ENCODE results near the gene FGF2. TPM values are rescaled to one million over a fixed set of nuclear protein-coding genes. Genes with fewer than 3 reads are reported as not detected.

The FGF2 gene
- total RNA-seq, 1 experiment from 2014 or later: 3.8 TPM

DNA sequence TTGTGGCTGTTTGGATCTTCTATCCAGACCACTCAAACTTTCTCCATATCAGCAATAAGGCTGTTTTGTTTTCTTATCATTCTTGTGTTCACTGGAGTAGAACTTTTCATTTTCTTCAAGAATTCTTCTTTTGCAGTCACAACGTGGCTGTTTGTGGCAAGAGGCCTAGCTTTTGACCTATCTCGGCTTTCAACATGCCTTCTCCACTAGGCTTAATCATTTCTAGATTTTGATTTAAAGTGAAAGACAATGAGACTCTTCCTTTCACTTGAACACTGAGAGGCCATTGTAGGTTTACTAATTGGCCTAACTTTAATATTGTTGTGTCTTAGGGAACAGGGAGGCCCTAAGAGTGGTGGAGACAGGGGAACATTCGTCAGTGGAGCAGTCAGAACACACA, 19.1 kb downstream of the FGF2 start:
- no peaks in the 10 kb centered on the region for H4K20me1 ChIP-seq (ENCODE audit: insufficient read depth)
- H3K9me2 ChIP-seq (ENCODE audit: insufficient read depth): no peaks in the 10 kb centered on the region
- no peaks in the 10 kb centered on the region for H3K9me3 ChIP-seq (ENCODE audit: control insufficient read depth in 1 of 2, insufficient read depth in 1 of 2, low read depth in 1 of 2, low read length in 2 of 2)
- ATAC-seq (no peak), DNase-seq (ENCODE audit: low read depth, low spot score) (no peak)
- no peak overlapping the region for H3K27ac ChIP-seq (ENCODE audit: low read depth, low read length)
- intact Hi-C loops (cut with micrococcal nuclease): no loop called here
- no peaks in the 10 kb centered on the region for H3K27me3 ChIP-seq (ENCODE audit: insufficient read depth, low read length)
- CTCF ChIA-PET: no interaction called here
- H2AFZ ChIP-seq (ENCODE audit: low read depth, low read length, poor library complexity, severe bottlenecking): no peak overlapping the region
- POLR2A ChIA-PET: no interaction called here
- no peaks in the 10 kb centered on the region for H3K36me3 ChIP-seq (ENCODE audit: control insufficient read depth in 1 of 2, insufficient read depth in 2 of 2, low read length in 2 of 2)
- no peak overlapping the region for H3K4me3 ChIP-seq (replicated peaks in 1 of 2; ENCODE audit: low read depth in 1 of 2, low read length in 2 of 2)
- H3K9ac ChIP-seq (ENCODE audit: low read length): no peak overlapping the region
- H3K79me2 ChIP-seq (ENCODE audit: insufficient read depth, low read length): no peaks in the 10 kb centered on the region
- peaks cover 7 to 14% of the 10 kb centered on the region in 2 experiments for H3K4me1 ChIP-seq (ENCODE audit: control insufficient read depth in 1 of 2, insufficient read depth in 2 of 2, low read length in 2 of 2)
- TF ChIP-seq SP1 (IDR thresholded peaks at IDR 0.05; ENCODE audit: low read depth) (no peak), SIN3A (IDR thresholded peaks at IDR 0.05; ENCODE audit: low read depth) (no peak), SRF (IDR thresholded peaks at IDR 0.05; ENCODE audit: low read depth) (no peak), CBX3 (IDR thresholded peaks at IDR 0.05; ENCODE audit: low read depth) (no peak), EZH2 (IDR thresholded peaks at IDR 0.05) (no peak), JUND (IDR thresholded peaks at IDR 0.05) (no peak)
- TF ChIP-seq, protein P1, sequence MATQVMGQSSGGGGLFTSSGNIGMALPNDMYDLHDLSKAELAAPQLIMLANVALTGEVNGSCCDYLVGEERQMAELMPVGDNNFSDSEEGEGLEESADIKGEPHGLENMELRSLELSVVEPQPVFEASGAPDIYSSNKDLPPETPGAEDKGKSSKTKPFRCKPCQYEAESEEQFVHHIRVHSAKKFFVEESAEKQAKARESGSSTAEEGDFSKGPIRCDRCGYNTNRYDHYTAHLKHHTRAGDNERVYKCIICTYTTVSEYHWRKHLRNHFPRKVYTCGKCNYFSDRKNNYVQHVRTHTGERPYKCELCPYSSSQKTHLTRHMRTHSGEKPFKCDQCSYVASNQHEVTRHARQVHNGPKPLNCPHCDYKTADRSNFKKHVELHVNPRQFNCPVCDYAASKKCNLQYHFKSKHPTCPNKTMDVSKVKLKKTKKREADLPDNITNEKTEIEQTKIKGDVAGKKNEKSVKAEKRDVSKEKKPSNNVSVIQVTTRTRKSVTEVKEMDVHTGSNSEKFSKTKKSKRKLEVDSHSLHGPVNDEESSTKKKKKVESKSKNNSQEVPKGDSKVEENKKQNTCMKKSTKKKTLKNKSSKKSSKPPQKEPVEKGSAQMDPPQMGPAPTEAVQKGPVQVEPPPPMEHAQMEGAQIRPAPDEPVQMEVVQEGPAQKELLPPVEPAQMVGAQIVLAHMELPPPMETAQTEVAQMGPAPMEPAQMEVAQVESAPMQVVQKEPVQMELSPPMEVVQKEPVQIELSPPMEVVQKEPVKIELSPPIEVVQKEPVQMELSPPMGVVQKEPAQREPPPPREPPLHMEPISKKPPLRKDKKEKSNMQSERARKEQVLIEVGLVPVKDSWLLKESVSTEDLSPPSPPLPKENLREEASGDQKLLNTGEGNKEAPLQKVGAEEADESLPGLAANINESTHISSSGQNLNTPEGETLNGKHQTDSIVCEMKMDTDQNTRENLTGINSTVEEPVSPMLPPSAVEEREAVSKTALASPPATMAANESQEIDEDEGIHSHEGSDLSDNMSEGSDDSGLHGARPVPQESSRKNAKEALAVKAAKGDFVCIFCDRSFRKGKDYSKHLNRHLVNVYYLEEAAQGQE (IDR thresholded peaks at IDR 0.05; ENCODE audit: low read depth): no peak
- TF ChIP-seq, protein P2, sequence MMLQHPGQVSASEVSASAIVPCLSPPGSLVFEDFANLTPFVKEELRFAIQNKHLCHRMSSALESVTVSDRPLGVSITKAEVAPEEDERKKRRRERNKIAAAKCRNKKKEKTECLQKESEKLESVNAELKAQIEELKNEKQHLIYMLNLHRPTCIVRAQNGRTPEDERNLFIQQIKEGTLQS (IDR thresholded peaks at IDR 0.05): no peak
- BruUV-seq (replicated peaks): no TSS peak
- RAD21 ChIA-PET (ENCODE audit: low non-redundant PET in 1 of 2, low total read pairs in 2 of 2, uncharacterized antibody in 2 of 2, unreplicated experiment in 2 of 2): no interaction called here
- H3K4me2 ChIP-seq (ENCODE audit: low read length): no peak overlapping the region

DNA sequence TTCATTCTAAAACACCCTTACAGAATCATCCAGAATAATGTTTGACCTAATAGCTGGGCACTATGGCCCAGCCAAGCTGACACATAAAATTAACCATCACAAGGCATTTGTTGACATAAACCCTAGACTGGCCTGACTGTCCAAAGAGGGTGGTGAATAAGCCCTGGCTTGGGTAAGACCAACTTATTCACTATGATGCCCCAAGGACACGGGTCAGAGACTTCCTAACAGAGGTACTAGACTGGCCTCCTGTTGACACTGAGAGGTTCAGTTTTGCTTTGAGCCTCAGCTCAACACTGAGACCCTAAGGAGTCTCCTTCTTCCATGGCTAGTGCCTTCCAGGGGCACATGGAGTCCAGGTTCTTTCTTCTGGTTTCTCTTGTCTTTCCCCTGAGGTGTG, 21.3 kb downstream of the FGF2 start:
- RAD21 ChIA-PET (ENCODE audit: low non-redundant PET in 1 of 2, low total read pairs in 2 of 2, uncharacterized antibody in 2 of 2, unreplicated experiment in 2 of 2): no interaction called here
- H3K9ac ChIP-seq (ENCODE audit: low read length): no peak overlapping the region
- no peak for DNase-seq (ENCODE audit: low read depth, low spot score)
- H3K27me3 ChIP-seq (ENCODE audit: insufficient read depth, low read length): no peaks in the 10 kb centered on the region; the same call in 1 of the 2 replicates
- H3K4me3 ChIP-seq (replicated peaks in 1 of 2; ENCODE audit: low read depth in 1 of 2, low read length in 2 of 2): no peak overlapping the region
- intact Hi-C loops (cut with micrococcal nuclease): no loop called here
- BruUV-seq (replicated peaks): no TSS peak
- H3K36me3 ChIP-seq (ENCODE audit: control insufficient read depth in 1 of 2, insufficient read depth in 2 of 2, low read length in 2 of 2): no peaks in the 10 kb centered on the region
- H3K79me2 ChIP-seq (ENCODE audit: insufficient read depth, low read length): no peaks in the 10 kb centered on the region
- H3K4me2 ChIP-seq (ENCODE audit: low read length): no peak overlapping the region
- no peaks in the 10 kb centered on the region for H3K9me2 ChIP-seq (ENCODE audit: insufficient read depth)
- H3K27ac ChIP-seq (ENCODE audit: low read depth, low read length): no peak overlapping the region
- peaks cover 6 to 7% of the 10 kb centered on the region in 2 experiments for H3K4me1 ChIP-seq (ENCODE audit: control insufficient read depth in 1 of 2, insufficient read depth in 2 of 2, low read length in 2 of 2)
- CTCF ChIA-PET: no interaction called here
- no peaks in the 10 kb centered on the region for H3K9me3 ChIP-seq (ENCODE audit: control insufficient read depth in 1 of 2, insufficient read depth in 1 of 2, low read depth in 1 of 2, low read length in 2 of 2)
- H4K20me1 ChIP-seq (ENCODE audit: insufficient read depth): no peaks in the 10 kb centered on the region
- POLR2A ChIA-PET: no interaction called here
- no peak overlapping the region for H2AFZ ChIP-seq (ENCODE audit: low read depth, low read length, poor library complexity, severe bottlenecking)
- ATAC-seq: no peak
- TF ChIP-seq, protein P3, sequence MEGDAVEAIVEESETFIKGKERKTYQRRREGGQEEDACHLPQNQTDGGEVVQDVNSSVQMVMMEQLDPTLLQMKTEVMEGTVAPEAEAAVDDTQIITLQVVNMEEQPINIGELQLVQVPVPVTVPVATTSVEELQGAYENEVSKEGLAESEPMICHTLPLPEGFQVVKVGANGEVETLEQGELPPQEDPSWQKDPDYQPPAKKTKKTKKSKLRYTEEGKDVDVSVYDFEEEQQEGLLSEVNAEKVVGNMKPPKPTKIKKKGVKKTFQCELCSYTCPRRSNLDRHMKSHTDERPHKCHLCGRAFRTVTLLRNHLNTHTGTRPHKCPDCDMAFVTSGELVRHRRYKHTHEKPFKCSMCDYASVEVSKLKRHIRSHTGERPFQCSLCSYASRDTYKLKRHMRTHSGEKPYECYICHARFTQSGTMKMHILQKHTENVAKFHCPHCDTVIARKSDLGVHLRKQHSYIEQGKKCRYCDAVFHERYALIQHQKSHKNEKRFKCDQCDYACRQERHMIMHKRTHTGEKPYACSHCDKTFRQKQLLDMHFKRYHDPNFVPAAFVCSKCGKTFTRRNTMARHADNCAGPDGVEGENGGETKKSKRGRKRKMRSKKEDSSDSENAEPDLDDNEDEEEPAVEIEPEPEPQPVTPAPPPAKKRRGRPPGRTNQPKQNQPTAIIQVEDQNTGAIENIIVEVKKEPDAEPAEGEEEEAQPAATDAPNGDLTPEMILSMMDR (IDR thresholded peaks at IDR 0.05 in 2 of 3, conservative IDR thresholded peaks at IDR 0.05 in 1 of 3; ENCODE audit: borderline replicate concordance in 1 of 3, insufficient read depth in 1 of 3, low read depth in 2 of 3, low read length in 2 of 3): no peak
- no peak for TF ChIP-seq EZH2 (IDR thresholded peaks at IDR 0.05)
- TF ChIP-seq, protein P1 (IDR thresholded peaks at IDR 0.05; ENCODE audit: low read depth): no peak
- TF ChIP-seq YY1 (IDR thresholded peaks at IDR 0.05; ENCODE audit: extremely low read depth, insufficient replicate concordance, low read depth, low read length): no peak
- TF ChIP-seq, protein P2 (IDR thresholded peaks at IDR 0.05): no peak
- no peak for TF ChIP-seq SRF (IDR thresholded peaks at IDR 0.05; ENCODE audit: low read depth)

Data from HCT116 (cell line).